Measurements from ENCODE around the gene SLC2A1. TPM values are rescaled to one million over a fixed set of nuclear protein-coding genes. Genes with fewer than 3 reads are reported as not detected.

Gene SLC2A1
- total and polyA plus RNA-seq, 2 of the 13 experiments (the other 11 are each of a cell fraction or from before 2014, with no cell fraction given) = 125 to 423 TPM

DNA sequence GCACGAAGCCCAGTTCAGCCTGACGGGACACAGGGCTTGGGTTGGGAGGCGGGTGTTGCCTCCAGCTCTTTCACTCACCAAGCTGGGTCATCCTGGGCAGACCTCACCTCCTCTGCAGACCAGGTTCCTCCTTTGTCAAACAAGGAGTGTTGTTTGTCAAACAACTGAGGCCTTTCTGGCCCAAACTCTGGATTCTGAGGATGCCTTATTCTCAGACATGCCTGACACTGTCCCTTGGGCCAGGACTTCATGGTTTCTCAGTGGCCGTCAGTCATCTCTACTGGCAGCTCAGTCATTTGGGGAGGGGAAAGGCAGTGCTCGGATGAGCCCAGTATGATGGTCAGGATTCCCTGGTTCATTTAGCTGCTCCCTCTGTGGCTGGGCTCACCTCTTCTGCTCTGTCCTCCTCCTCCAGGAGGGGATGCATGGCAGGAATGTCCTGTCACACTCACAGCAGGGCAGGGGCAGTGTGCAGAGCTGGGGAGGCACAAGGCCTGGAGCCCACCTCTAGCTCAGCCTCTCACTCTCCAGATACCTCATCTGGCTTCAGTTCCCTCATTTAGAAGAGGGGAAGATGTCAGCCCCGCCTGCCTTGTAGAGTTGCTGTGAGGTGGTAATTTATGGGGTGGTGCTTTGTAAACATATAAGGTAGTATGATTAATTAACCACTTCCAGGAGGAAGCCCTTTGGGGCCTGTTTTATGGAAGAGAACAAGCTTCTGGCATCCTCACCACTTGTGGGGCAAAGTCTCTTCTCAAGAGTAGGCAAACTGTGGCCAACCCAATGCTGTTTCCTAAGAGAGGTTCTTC is 20.6 kb downstream of the SLC2A1 start:
- H3K9me3 ChIP-seq (ENCODE audit: low read length) = no peaks in the 10 kb centered on the region
- no peak for ATAC-seq
- H3K4me1 ChIP-seq (ENCODE audit: insufficient read depth, low read length) = peaks cover 95% of the 10 kb centered on the region
- no peak for FAIRE-seq
- intact Hi-C loops (cut with micrococcal nuclease; ENCODE audit: unreplicated experiment) (no loop called here), in situ Hi-C loops (cut with HindIII; ENCODE audit: extremely low pct_ligation_motif_present, low pct_unique_long_range_greater_than_20kb) (no loop called here)
- H3K9ac ChIP-seq (ENCODE audit: insufficient read depth, low read depth, low read length) = no peak overlapping the region
- H3K36me3 ChIP-seq (replicated peaks in 1 of 2; ENCODE audit: control insufficient read depth in 1 of 2, insufficient read depth in 2 of 2, low read length in 2 of 2) = peaks cover 77 to 97% of the 10 kb centered on the region in 2 experiments
- DNase-seq (ENCODE audit: low spot score) = no peak
- H3K79me2 ChIP-seq (ENCODE audit: insufficient read depth, low read length) = peaks cover 99% of the 10 kb centered on the region
- H3K4me2 ChIP-seq (ENCODE audit: low read depth, low read length) = no peak overlapping the region
- peaks cover 99% of the 10 kb centered on the region for H4K20me1 ChIP-seq (ENCODE audit: insufficient read depth, low read length)
- ChIA-PET CTCF (ENCODE audit: low intra/inter-chr PET ratio, low total read pairs) (no interaction called here), POLR2A (interaction anchor here (0.8 to 1.5 kb wide), 7 partner anchors 10 to 98 kb away, joined by 3 to 8 read pairs (median 4); no protein-coding TSS in a partner anchor)
- TF ChIP-seq NCOA1 (CRISPR knock-in tag; IDR thresholded peaks at IDR 0.05) (no peak), POLR2A (IDR thresholded peaks at IDR 0.05; ENCODE audit: insufficient read depth in 1 of 2, low read depth in 2 of 2, low read length in 2 of 2) (peak in 1 of 2 experiments; percentile 42; a peak in 1 of 4 replicates), CREB1 (IDR thresholded peaks at IDR 0.05) (no peak), CREB1 (CRISPR knock-in tag; IDR thresholded peaks at IDR 0.05) (0 out of 2 replicates have a peak, but pooled peaks have one; percentile 21), POLR2G (IDR thresholded peaks at IDR 0.05; ENCODE audit: low read depth, low read length) (0 out of 2 replicates have a peak, but pooled peaks have one; percentile 45), SCMH1 (CRISPR knock-in tag; IDR thresholded peaks at IDR 0.05; ENCODE audit: borderline replicate concordance) (no peak), BRD4 (CRISPR knock-in tag; IDR thresholded peaks at IDR 0.05) (no peak), ZSCAN31 (CRISPR knock-in tag; IDR thresholded peaks at IDR 0.05; ENCODE audit: low read depth) (no peak), RBM22 (optimal IDR thresholded peaks at IDR 0.05; ENCODE audit: low read length) (peak; percentile 29)
- no peaks in the 10 kb centered on the region for H3K27me3 ChIP-seq (ENCODE audit: control insufficient read depth in 1 of 2, insufficient read depth in 2 of 2, low read length in 2 of 2)
- no peak overlapping the region for H3K4me3 ChIP-seq (replicated peaks in 1 of 3; ENCODE audit: insufficient read depth in 1 of 3, low read depth in 2 of 3, low read length in 3 of 3)
- 86% methylated on average over 4 of the region's 6 CpGs for WGBS (ENCODE audit: low lambda C conversion rate)
- BruUV-seq (replicated peaks) = no TSS peak
- peak overlapping the region; percentile 68 for H3K27ac ChIP-seq (ENCODE audit: extremely low read length, insufficient read depth, low read length)
- no peak overlapping the region for H2AFZ ChIP-seq (ENCODE audit: low read length)
